GM12874 (cell line): ENCODE results near the gene NDUFV2.

Experiments used
- CTCF ChIP-seq: IDR thresholded peaks from 2 replicates; pipeline ENCODE4 v1.5.1; 2011; ENCODE audit warnings: low read depth, mild to moderate bottlenecking, control low read depth, low read length, moderate library complexity; ENCODE audit not compliant: insufficient read depth

NDUFV2 gene

GRCh38 chr18:9106800-9107584 is 4.5 kb downstream of the NDUFV2 start:
- TF ChIP-seq CTCF = no peak

- TF ChIP-seq CTCF = no peak
Measured at GRCh38 chr18:9108911-9109310, 6.4 kb downstream of the NDUFV2 start.

DNA sequence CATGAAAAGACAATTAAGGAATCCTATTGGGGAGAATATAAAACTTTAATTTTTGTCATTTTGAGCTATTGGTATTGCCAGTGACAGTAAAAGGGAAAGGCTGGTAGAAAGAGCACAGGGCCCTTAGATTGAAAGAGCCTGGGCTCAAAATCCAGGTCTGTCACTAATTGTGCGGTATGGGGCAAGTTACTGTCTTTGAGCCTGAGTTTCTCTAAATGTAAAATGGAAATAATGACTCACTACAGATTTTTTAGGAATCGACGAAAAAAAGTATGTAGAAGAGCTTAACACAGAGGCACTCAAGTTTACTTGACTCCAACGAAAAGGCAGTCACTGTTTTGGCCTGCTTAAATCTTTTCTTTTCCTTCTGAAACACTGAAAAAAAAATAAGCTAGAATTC is 7.0 kb downstream of the NDUFV2 start:
- no peak for TF ChIP-seq CTCF

DNA sequence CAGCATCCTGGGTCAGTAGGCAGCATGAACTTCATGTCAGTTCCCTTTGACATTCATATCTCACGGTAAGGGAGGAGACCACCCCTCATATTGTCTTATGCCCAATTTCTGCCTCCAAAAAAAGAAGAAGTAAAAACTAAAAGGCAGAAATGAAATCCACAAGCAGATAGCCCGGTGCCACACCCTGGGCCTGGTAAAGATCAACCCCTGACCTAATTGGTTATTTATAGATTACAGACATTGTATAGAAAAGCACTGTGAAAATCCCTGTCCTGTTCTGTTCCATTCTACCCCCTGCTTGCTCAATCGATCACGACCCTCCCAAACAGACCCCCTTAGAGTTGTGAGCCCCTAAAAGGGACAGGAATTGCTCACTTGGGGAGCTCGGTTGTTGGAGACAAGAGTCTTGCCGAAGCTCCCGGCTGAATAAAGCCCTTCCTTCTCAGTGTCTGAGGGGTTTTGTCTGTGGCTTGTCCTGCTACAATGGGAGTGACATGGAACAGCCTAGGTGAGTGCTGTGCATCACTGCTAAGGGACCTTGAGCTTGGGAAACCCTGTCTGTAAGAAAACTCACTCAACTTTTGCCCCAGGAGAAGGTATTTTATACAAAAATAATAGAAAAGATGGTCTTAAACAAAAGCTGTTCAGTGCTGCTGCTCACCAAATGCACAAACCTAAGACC is 11.1 kb downstream of the NDUFV2 start:
- TF ChIP-seq CTCF = no peak

GRCh38 chr18:9115984-9116383 is 13.5 kb downstream of the NDUFV2 start:
- TF ChIP-seq CTCF = no peak

DNA sequence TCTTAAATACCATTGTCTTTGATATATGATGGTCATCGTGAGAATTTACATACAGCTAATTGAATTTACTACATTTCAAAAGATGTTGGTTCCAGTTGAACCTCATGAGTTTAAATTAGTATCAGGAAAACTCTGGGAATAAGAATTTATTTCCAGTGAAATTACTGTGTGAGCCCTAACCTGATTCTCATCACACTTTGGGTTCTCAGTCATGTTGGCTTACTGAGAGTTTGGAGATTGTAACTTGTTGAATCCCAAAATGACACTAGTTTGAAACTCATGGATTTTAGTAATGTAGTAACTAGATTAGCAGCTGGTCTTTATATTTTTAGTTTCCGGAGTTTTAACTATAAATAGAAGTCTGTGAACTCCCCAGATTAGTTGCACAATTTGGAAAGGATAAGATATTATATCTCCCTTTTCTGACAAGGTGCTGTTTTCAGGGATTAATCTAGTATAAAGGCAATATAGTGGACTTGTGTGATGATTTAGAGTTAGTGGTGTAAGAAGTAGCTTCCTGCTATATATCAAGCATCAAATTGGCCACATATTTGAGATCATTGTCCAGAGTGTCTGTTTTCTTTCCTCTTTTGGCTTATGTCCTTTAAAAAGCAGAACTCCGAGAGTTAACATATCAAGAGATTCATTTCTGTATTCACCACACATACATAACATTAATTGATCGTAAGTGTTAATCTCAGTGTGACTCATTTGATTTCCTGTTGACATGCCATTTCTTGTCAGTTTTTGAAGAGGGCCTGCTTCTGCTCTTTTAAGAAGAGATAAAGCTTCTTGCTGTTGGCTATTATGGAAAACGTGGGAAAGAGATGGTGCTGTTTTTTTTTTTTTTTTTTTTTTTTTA is 15.7 kb downstream of the NDUFV2 start:
- no peak for TF ChIP-seq CTCF

GRCh38 chr18:9120796-9121195 is 18.3 kb downstream of the NDUFV2 start:
- no peak for TF ChIP-seq CTCF
